SK-N-MC (cell line): Measurements from ENCODE around the gene TBC1D22A.

Experiments
- EZH2 ChIP-seq: fragments of 200-600 bp; sonication (generic); IDR thresholded peaks from one replicate; pipeline ENCODE4 v1.6.1; 2017; ENCODE audit warnings: antibody characterized with exemption
- FOXP2 ChIP-seq: optimal IDR thresholded peaks from 2 replicates; pipeline ENCODE3; 2011; ENCODE audit warnings: mild to moderate bottlenecking, moderate library complexity; ENCODE audit not compliant: insufficient read depth; ENCODE audit errors: extremely low read length, control extremely low read depth
- POLR2AphosphoS5 ChIP-seq: IDR thresholded peaks from 2 replicates; pipeline ENCODE4 v1.6.1; 2012; ENCODE audit warnings: mild to moderate bottlenecking, low read depth, low read length, borderline replicate concordance

GRCh38 chr22:47067321-47067890 is 305.0 kb downstream of the TBC1D22A start:
- TF ChIP-seq EZH2 = no peak
- TF ChIP-seq POLR2AphosphoS5 = no peak
- TF ChIP-seq FOXP2 = no peak
